Measurements from ENCODE around the gene MYO1C. TPM values are rescaled to one million over a fixed set of nuclear protein-coding genes. Genes with fewer than 3 reads are reported as not detected.

The MYO1C gene
- total RNA-seq, 2 donors from 2014 or later, result 29.5 to 43.1 TPM

- Mint-ChIP-seq H3K27ac (no peak overlapping the region), H3K4me3 (no peak overlapping the region)
Measured at GRCh38 chr17:1497831-1498230, 5.3 kb upstream of the MYO1C start.

GRCh38 chr17:1496869-1497268, 4.4 kb upstream of the MYO1C start:
- ATAC-seq, result no peak
- H3K9me3 ChIP-seq (ENCODE audit: control insufficient read depth, low read length, poor library complexity, severe bottlenecking), result no peaks in the 10 kb centered on the region
- no peaks in the 10 kb centered on the region for H3K27me3 Mint-ChIP-seq

More at GRCh38 chr17:1497831-1498230, 5.3 kb upstream of the MYO1C start:
- Mint-ChIP-seq H3K4me1 (no peaks in the 10 kb centered on the region), H3K27me3 (no peaks in the 10 kb centered on the region), H3K36me3 (ENCODE audit: low read depth) (peaks cover 3% of the 10 kb centered on the region)
- no peaks in the 10 kb centered on the region for H3K9me3 ChIP-seq (ENCODE audit: control insufficient read depth, low read length, poor library complexity, severe bottlenecking)
- ATAC-seq (no peak), DNase-seq (no peak)

DNA sequence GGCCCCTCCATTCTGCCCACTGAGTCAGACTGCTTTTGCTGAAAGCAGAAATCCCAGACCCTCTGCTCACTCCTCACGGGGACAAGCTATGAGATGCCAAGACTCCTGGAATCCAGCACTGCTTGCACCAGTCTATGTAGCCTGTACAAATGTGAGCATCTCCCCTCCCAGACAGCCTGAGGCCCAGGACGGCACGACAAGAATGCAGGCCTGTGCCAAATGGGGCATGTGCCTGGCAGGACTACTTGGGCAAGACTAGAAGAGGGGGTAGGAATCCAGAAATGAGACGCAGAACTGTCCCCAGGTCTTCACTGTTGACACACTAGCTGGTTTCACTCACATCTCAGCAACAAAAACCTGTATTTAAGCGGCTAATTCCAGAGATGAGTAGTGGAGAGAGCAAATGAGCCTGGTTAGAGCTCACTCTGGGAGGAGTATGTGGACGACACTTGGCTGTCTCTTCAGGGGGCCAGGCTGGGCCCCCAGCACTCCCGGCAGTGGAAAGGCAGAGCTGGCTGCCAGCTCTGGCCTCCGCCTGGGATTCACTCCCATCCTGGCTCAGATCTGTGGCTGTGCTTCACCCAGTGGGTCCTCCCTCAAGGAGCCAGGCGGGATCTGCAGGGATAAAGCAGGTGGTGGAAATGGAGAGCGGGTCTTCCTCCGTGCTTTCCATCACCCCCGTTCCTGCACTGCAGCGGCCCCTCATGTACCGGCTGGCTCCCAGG, 2.9 kb upstream of the MYO1C start:
- no peak for ATAC-seq
- Mint-ChIP-seq H3K4me1 (peaks cover 8% of the 10 kb centered on the region), H3K4me3 (no peak overlapping the region)

More at GRCh38 chr17:1496869-1497268, 4.4 kb upstream of the MYO1C start:
- Mint-ChIP-seq H3K4me3 (no peak overlapping the region), H3K27ac (no peak overlapping the region), H3K36me3 (ENCODE audit: low read depth) (peaks cover 3% of the 10 kb centered on the region), H3K4me1 (peaks cover 4% of the 10 kb centered on the region)
- no peak for DNase-seq

GRCh38 chr17:1494736-1495253, 2.3 kb upstream of the MYO1C start:
- ATAC-seq, result no peak
- Mint-ChIP-seq H3K4me3 (no peak overlapping the region), H3K27me3 (no peaks in the 10 kb centered on the region), H3K4me1 (peaks cover 10% of the 10 kb centered on the region), H3K27ac (peak overlapping the region; percentile 41), H3K36me3 (ENCODE audit: low read depth) (peaks cover 3% of the 10 kb centered on the region)
- no peaks in the 10 kb centered on the region for H3K9me3 ChIP-seq (ENCODE audit: control insufficient read depth, low read length, poor library complexity, severe bottlenecking)
- DNase-seq, result no peak

More for the DNA sequence above, 2.9 kb upstream of the MYO1C start:
- Mint-ChIP-seq H3K27ac (peak overlapping the region; percentile 41), H3K27me3 (no peaks in the 10 kb centered on the region), H3K36me3 (ENCODE audit: low read depth) (peaks cover 3% of the 10 kb centered on the region)
- no peak for DNase-seq
- H3K9me3 ChIP-seq (ENCODE audit: control insufficient read depth, low read length, poor library complexity, severe bottlenecking), result no peaks in the 10 kb centered on the region

- no peak for DNase-seq
- H3K9me3 ChIP-seq (ENCODE audit: control insufficient read depth, low read length, poor library complexity, severe bottlenecking), result no peaks in the 10 kb centered on the region
- Mint-ChIP-seq H3K27ac (no peak overlapping the region), H3K36me3 (ENCODE audit: low read depth) (peaks cover 3% of the 10 kb centered on the region), H3K4me3 (peak overlapping the region; percentile 55), H3K27me3 (no peaks in the 10 kb centered on the region), H3K4me1 (peaks cover 12% of the 10 kb centered on the region)
- no peak for ATAC-seq
Measured at GRCh38 chr17:1494203-1494602, 1.7 kb upstream of the MYO1C start.

DNA sequence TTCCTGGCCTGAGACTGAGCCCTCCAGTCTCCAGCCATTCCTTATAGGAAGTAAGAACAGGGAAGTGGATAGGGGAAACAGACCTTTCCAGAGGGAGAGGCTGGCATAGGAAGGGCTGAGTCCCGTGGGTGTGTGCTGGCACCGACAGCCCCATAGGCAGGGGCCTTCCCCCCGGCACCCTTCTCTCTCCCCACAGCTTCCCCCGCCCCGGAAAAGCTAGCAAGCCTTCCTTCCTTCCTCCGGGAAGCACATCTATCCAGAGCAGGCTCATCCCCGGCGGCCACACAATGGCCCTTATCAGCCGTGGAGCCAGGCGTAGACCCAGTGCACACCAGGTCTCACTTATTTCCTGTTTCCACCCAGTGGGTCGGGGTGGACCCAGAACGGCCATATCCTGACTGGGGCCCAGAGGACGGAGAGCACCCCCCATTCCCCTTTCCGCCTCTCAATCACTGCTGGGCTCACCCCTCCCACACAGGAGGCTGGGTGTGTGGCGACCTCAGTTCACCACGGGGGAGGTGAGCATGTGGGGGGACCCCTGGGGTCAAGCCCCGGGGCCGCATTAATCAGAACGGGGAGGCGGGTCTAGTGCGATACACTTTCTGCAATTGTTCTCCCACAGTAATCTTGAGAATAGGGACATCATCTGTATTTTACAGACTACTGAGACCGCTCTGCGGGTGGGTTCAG, 950 bp upstream of the MYO1C start:
- no peaks in the 10 kb centered on the region for H3K27me3 Mint-ChIP-seq
- H3K4me1 Mint-ChIP-seq, result peaks cover 16% of the 10 kb centered on the region
- H3K9me3 ChIP-seq (ENCODE audit: control insufficient read depth, low read length, poor library complexity, severe bottlenecking), result no peaks in the 10 kb centered on the region
- ATAC-seq, result no peak
- no peak for DNase-seq
- peak overlapping the region; percentile 81 for H3K27ac Mint-ChIP-seq
- H3K36me3 Mint-ChIP-seq (ENCODE audit: low read depth), result peaks cover 3% of the 10 kb centered on the region
- peak overlapping the region; percentile 93 for H3K4me3 Mint-ChIP-seq

- ATAC-seq, result peak; percentile 46
- H3K9me3 ChIP-seq (ENCODE audit: control insufficient read depth, low read length, poor library complexity, severe bottlenecking), result no peaks in the 10 kb centered on the region
- peak overlapping the region; percentile 93 for H3K4me3 Mint-ChIP-seq
- H3K27me3 Mint-ChIP-seq, result no peaks in the 10 kb centered on the region
- peak in 2 of 3 donors; percentile 49 to 57 for DNase-seq
- peak overlapping the region; percentile 81 for H3K27ac Mint-ChIP-seq
- peaks cover 21% of the 10 kb centered on the region for H3K4me1 Mint-ChIP-seq
- no peaks in the 10 kb centered on the region for H3K36me3 Mint-ChIP-seq (ENCODE audit: low read depth)
Measured at GRCh38 chr17:1491443-1492248, 840 bp downstream of the MYO1C start.

- no peaks in the 10 kb centered on the region for H3K9me3 ChIP-seq (ENCODE audit: control insufficient read depth, low read length, poor library complexity, severe bottlenecking)
- Mint-ChIP-seq H3K27ac (peak overlapping the region; percentile 79), H3K4me3 (peak overlapping the region; percentile 87), H3K36me3 (ENCODE audit: low read depth) (no peaks in the 10 kb centered on the region), H3K4me1 (peaks cover 25% of the 10 kb centered on the region), H3K27me3 (no peaks in the 10 kb centered on the region)
- peak; percentile 61 for ATAC-seq
- peak; percentile 40 to 62 (median 54) for DNase-seq
Measured at GRCh38 chr17:1490643-1491442, 1.6 kb downstream of the MYO1C start.

DNA sequence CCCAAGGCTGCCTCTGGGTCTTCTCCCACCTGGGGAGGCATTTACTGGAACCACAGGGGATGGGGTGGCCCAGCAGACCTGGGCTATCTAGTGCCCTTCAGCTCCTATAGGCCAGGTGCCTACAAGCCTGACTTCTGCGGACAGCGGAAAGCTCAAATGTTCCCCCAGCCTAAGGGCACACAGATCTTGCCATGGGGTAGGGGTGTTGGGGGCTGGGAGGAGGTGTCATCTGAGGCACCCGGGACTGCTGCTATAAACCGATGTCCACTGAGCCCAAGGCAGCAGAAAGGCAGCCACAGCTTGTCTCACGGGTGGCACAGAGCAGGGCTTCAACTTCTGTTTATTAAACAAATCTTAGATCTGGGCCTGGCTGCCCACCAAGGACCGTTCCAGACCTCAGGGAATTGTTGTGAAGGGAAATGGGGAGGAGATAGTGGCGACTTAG, 3.6 kb downstream of the MYO1C start:
- H3K9me3 ChIP-seq (ENCODE audit: control insufficient read depth, low read length, poor library complexity, severe bottlenecking), result no peaks in the 10 kb centered on the region
- DNase-seq (no peak), ATAC-seq (no peak)
- peak overlapping the region; percentile 90 for H3K4me3 Mint-ChIP-seq
- H3K27me3 Mint-ChIP-seq, result no peaks in the 10 kb centered on the region
- no peaks in the 10 kb centered on the region for H3K36me3 Mint-ChIP-seq (ENCODE audit: low read depth)
- peaks cover 27% of the 10 kb centered on the region for H3K4me1 Mint-ChIP-seq
- peak overlapping the region; percentile 79 for H3K27ac Mint-ChIP-seq

DNA sequence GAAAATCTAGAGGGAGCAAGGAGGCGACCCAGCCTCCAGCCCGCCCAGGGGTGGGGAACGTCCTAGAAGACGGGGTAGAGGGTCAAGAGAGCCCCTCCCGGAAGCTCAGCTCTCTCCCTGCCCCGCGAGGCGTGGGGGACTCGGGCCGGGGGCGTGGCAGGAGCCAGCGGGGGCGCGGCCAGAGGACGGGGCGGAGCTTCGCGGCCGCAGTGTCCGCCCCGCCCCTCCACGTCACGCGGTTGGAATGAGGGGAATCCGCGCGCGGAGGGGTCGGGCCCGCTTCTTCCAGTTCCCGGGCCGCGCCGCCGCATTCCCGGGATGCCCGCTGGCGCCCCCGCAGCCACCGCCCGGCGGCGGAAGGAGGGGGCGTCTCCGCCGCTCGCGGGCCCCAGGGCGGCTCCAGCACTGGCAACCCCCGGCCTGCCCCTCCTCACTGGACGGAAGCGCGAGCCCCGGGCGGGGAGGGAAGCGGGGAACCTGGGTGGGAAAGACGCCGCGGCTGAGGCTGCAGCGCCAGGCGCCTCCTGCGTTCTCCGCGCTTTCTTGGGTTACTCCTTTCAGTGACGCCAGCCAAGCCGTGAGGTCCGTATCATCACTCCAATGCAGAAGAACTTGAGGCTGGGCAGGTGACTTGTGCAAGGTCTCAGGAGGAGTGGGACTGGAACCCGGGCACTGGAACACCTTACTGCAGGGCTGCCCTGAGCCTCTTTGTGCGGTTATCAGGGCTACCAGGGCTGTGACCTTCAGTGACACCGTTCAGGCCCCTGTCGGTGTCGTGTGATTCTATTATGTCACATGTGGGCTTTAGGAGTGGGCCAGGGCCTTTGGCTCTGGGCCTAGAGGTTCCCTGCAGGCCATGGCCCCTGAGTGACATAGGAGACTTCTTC, 4.3 kb downstream of the MYO1C start:
- Mint-ChIP-seq H3K27ac (peak overlapping the region; percentile 84), H3K27me3 (no peaks in the 10 kb centered on the region), H3K36me3 (ENCODE audit: low read depth) (no peaks in the 10 kb centered on the region), H3K4me3 (peak overlapping the region; percentile 90), H3K4me1 (peaks cover 27% of the 10 kb centered on the region)
- ATAC-seq (peak; percentile 40), DNase-seq (peak; percentile 64 to 83 (median 78))
- H3K9me3 ChIP-seq (ENCODE audit: control insufficient read depth, low read length, poor library complexity, severe bottlenecking), result no peaks in the 10 kb centered on the region

DNA sequence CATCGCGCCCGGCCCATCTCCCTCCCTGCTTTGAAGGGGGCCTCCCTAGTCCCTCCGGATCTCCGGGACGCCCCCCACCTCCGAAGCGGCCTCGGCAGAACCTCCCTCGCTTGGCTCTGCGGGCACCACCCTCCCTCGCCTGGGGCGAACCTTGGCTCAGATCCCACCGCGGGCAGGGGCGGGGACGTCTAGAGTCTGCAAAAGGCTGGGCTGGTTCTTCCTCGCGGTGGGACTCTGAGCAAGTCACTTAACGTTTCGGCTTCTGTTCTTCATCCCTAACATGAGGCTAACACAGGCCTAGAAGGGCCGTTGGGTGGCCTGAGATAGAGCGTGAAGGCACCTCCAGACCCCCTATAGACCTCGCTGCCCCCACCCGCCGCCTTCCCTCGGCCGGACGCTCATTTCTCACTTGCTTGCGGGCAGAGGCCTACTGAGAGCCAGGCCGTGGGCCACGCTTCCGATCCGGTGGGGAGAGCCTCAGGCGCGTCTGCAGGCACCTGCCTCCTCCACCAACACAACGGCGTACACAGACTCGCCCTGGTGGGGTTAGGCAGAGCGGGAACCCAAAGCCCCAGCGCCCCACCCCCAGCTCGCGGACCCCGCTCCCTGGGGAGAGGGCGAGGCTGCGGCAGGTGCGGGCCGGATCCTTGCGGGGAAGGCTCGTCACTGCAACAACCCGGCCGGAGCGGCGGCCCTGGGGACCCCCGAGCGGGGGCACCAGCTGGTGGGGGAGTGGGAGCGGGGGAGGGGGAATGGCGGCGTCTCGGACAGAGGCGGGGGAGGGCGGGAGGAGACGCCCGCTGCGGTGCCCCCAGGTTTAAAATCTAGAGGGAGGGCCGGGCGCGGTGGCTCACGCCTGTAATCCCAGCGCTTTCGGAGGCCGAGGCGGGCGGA, 5.4 kb downstream of the MYO1C start:
- peak overlapping the region; percentile 84 for H3K27ac Mint-ChIP-seq
- DNase-seq, result peak; percentile 65 to 78 (median 74)
- no peaks in the 10 kb centered on the region for H3K9me3 ChIP-seq (ENCODE audit: control insufficient read depth, low read length, poor library complexity, severe bottlenecking)
- H3K4me1 Mint-ChIP-seq, result peaks cover 27% of the 10 kb centered on the region
- peak overlapping the region; percentile 90 for H3K4me3 Mint-ChIP-seq
- H3K36me3 Mint-ChIP-seq (ENCODE audit: low read depth), result no peaks in the 10 kb centered on the region
- H3K27me3 Mint-ChIP-seq, result no peaks in the 10 kb centered on the region
- peak; percentile 58 for ATAC-seq
